Activated T-cell treated with anti-CD3 and anti-CD28 coated beads for 24 hours (primary cell): ENCODE data around the gene ADARB1.

Source experiments
- DNase-seq: peaks from one replicate; pipeline ENCODE4 v3.0.0-alpha.2; 2020; ENCODE audit warnings: low read depth

ADARB1 gene

DNA sequence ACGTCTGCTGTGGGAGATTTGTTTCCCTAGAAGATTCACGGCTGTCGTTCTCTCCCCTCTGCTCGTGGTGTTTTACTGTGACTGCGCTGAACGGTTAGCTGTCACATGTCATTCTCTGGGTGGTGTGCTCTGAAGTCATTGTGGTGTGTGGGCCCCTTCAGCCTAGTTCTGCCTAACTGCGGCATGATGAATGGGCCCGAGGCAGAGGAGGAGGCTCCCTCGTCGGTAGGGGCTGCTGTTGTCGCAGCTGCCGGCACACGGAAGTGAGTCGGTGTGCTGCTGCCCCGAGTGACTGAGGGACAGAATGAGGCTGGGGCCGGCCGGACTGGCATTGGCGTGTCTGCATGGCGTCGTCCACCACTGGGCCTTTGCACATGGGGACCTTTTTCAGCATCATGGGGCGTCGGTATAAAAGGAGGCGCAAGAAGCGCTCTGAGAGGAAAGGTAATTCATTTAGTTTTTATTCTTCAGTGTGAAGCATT lies 77.9 kb downstream of the ADARB1 start:
- peak; percentile 67 for DNase-seq

DNA sequence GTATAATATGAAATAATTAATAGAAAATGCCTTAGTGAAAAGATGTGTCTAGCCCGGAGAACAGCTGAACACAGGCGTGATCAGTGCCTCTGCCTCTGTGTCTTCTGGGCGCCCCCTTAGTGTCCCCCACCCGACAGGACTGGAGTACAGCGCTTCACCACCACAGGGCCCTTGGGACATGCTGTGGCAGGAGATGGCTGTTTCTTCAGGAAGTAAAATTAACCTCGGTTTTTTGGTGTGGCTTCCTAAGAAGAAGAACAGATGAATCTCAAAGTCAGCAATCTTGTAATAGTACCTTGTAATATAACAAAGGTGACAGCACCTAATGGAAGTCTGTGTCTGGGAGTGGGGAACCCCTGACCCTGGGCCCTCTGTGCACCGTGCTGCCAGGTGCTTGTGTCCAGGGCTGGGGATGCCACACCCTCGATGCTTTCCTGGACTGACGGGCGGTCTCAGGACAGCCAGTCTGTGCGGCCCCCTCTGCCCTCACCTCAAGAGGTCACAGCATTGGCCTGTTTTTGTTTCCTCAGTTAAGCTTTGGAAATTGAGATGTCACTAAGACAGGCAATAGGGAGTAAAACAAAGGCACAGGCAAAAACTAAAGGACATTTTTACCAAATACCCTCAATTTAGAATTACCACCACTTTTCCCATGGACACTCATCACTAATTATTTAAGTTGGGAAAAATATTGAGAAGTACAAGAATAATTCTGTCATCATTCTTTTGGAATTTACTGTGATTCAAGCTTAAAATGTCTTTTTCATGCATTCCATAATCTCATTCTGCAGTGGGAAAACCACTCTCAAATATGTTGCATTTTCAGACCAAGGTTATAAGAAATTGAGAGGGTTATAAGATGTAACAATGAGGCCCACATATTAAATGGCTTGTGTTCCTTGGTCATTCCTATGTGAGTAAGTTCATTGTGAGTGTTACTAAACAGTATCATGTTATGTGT lies 79.3 kb downstream of the ADARB1 start:
- no peak for DNase-seq

GRCh38 chr21:45154511-45155508 lies 80.4 kb downstream of the ADARB1 start:
- DNase-seq = no peak

GRCh38 chr21:45155910-45156309 lies 81.5 kb downstream of the ADARB1 start:
- DNase-seq = no peak

GRCh38 chr21:45156459-45156858 lies 82.1 kb downstream of the ADARB1 start:
- DNase-seq = no peak

- DNase-seq = no peak
Measured at GRCh38 chr21:45157932-45158331, 83.6 kb downstream of the ADARB1 start.

- DNase-seq = no peak
Measured at GRCh38 chr21:45158491-45159423, 84.4 kb downstream of the ADARB1 start.

GRCh38 chr21:45160198-45160597 lies 85.8 kb downstream of the ADARB1 start:
- DNase-seq = no peak

DNA sequence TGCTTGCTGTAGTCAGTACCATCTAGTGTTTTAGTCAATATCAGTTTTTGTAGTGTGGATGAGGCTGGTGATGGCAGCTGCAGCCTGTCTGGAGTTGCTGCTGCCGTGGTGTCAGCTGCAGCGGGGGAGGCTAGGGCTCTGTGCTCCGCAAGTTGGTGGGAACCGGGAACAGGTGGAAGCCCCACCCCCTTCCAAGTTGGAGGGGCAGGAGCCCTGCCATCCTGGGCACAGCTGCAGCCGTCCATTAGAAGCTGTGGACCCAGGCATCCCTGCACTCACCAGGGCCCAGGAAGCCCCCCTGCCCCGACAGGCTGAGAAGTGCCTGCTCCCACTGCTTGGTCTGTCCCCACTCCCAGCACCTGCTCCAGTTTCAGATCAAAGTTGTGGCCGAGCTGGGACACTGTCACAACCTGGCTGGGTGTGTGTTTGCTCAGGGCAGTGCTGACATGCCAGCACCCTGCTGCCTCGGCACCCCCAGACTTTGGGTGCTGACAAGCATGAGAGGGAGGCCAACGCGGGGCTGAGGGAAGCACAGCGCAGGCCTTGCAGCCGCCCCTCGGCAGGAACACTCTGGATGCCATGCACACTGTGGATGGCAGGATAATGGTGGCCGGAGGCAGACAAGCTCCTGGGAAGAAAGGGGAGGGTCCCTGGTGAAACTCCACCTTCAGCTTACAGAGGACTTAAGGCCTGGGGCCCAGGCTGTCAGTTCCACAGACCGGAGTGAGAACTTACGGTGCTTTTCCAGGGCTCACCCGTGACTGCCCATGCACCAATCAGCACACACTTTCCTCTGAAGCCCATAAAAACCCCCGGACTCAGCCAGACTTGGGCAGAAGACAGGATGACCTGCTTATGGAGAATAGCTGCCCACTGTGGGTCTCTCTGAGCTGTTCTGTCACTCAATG lies 86.9 kb downstream of the ADARB1 start:
- DNase-seq = no peak

DNA sequence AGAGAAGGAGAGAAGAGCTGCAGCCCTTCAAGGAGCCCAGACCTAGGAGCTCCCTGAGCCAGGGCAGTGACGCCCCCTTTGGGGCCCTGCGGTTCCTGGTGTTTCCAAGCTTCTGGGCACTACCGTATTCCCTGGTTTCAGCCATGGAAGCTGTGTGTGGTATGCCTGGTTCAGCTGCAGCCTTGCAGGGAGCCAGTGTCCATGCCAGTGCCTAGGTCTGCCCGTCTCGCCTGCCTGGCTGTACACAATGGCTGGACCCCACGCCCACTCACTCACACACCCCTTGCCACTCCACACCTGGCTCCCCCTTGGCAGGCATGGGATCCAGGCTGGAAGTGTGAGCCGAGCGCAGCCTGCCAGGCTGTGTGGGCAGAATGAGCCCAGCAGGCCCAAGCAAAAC lies 87.7 kb downstream of the ADARB1 start:
- no peak for DNase-seq

DNA sequence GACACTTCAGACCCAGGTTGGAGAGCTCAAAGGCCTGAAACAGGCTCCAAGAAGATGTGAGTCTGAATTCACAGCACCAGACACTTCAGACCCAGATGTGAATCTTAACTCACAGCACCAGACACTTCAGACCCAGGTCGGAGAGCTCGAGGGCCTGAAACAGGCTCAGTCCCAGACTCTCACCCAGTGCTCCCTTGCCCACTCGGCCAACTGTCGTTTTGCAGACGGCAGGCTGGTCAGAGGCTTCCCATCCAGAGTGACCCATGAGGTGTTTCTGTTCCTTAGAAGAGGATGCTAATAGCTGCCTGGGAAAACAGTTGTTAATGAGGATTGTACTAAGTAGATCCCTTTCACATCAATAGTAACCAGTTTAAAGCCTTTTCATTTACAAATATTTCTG lies 88.4 kb downstream of the ADARB1 start:
- DNase-seq = no peak

DNA sequence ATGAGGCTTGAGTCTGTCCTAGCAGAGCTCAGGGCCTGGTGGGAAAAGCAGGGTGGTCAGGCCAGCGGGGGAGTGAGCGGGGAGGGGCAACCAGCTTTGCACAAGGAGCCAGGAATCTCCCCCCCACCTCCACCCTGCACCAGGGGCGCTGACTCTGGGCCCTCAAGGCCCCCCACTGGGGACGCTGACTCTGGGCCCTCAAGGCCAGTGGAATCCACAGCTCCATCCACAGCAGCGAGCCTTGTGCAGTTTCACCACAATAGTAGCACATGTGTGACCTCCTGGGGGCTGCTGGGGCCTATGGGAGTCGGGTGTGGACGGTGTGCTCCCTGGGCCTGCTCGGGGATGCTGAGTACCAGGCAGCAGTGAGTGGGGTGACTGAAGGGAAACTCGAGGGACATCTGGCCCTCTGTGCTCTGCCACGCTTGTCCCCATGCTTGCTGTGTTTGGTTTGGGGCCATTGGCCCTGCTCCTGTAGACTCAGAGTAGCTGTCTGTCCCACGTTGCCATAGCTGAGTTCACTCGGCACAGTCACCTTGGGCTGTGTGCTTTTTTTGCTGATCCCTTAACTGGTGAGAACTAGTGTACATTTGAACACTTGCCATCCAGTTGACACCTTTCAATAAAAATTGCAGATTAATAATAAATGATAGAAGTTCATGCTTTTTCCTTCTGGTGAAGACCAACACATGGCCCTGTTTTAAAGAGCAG lies 89.2 kb downstream of the ADARB1 start:
- no peak for DNase-seq

DNA sequence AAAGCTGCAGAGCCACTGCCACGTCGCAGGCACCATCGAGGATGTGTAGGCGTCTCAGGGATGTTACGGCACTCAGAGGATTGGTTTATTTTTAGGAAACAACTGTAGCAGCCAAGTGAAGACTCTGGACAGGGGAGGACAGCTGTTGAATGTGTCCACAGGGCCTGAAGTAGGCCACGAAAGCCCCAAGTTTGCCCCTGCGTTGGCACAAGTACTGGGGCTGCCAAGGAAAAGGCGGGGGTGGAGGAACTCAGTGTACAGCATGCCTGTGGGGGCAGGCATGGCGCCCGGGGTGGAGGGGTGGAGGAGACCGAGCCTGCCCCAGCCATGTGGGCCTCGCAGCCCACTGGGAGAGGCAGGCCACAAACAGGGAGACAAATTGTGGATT lies 89.7 kb downstream of the ADARB1 start:
- DNase-seq = no peak

DNA sequence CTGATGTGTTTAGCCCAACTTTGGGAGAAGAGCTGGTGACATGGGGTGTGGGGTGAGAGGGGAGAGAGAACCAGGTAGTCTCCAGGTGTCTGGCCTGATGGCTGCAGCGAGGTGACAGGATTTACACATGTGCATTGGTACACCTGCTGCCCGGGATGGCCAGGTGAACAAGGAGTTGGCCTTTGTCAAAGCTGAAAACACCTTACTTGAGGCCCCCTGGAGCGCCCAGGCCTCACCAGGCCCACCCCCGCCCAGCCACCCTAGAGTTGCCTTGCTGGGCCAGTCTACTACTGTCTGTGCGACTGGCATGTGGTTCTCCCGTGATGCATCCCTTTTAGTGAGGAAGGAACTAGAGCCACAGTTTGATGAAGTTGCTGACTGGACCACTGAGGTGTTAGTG lies 90.5 kb downstream of the ADARB1 start:
- DNase-seq = no peak

DNA sequence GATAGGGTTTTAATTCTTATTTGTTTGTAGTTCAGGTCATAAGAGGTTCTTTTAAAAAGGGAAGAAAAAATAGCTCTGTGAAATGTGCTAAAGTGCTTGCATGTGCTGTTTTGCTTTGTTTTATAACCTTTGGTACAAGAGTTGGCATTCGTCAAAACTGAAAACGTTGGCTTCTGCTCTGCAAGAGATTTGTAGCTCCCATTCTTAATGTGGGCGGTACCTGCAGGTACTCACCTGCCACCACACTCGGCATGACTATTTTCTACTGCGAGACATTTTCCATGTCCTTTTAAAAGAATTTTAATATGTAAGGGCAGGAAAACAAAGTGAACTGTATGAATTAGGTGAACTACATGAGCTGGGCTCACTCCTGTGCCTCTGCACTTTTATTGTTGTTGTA lies 92.6 kb downstream of the ADARB1 start:
- no peak for DNase-seq

DNA sequence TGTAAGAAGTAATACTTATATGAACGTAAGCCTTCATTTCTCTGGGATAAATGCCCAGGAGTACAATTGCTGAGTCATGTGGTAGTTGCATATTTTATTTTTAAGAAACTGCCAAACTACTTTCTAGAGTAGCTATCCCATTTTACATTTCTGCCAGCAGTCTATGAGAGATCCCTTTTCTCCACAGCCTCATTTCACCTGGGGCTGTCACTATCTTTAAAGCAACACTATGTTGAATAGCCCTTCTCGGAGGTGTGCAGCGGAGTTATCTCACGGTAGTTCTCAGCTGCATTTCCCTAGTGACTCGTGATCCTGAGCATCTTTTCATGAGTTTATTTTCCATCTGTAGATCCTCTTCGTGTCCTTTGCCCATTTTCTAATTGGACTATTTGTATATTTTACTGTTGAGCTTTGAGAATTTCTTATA lies 93.4 kb downstream of the ADARB1 start:
- DNase-seq = no peak

- DNase-seq = no peak
Measured at GRCh38 chr21:45168522-45168921, 94.1 kb downstream of the ADARB1 start.

- DNase-seq = no peak
Measured at GRCh38 chr21:45169001-45169400, 94.6 kb downstream of the ADARB1 start.

DNA sequence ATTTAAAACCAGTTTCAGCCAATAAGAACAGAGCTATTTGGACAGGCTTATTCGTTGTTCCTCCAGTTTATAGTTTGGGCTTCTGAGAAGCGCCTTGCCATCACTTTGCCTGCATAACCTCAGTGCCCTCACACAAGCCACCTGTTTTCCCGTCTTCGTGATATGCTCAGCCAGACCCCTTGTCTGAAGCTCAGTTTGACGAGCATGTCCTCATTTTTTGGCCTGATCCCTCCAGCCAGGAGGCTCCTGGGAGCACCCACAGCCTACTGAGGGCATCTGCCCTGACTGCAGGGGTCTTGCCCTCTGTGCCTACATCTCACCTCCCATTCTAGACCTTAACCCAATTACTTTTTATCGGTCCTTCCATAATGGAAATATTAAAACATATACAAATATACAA lies 95.3 kb downstream of the ADARB1 start:
- no peak for DNase-seq

DNA sequence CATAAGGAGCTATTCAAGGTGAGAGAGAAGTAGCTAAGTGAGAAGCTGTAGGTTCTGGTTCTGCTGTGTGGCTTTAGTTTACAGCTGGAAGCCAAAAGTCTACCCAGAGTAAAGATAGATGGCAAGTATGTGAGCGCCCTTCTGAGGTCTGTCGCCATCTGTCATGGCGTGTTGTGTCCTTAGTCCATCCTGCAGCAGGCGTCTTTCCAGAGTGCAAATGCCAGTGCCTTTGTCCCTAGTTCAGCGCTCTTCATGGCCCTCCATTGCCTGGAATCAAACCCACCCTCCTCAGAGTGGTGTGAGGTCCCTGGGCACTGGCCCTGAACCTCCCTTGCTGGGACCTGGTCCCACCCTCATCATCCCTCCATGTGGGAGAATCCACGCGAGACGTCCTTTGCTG lies 96.6 kb downstream of the ADARB1 start:
- DNase-seq = no peak
